Mesothelial cell of epicardium (in vitro differentiated cells): ENCODE data around the gene DDX51. TPM values are rescaled to one million over a fixed set of nuclear protein-coding genes. Genes with fewer than 3 reads are reported as not detected.

Source experiments
- DNase-seq, 2 experiments: peaks; one replicate each; pipeline ENCODE4 v3.0.0; 2021; ENCODE audit warnings: low spot score in 2 of 2; ENCODE audit not compliant: unreplicated experiment in 2 of 2
- H3K27ac Mint-ChIP-seq: 2 replicates; pipeline ENCODE4 v1.8.0; 2021; ENCODE audit warnings: mixed read lengths
- H3K27me3 Mint-ChIP-seq: 2 replicates; pipeline ENCODE4 v1.8.0; 2021; ENCODE audit warnings: low read depth, mixed read lengths
- H3K36me3 Mint-ChIP-seq: 2 replicates; pipeline ENCODE4 v1.8.0; 2021; ENCODE audit warnings: mixed read lengths
- H3K4me1 Mint-ChIP-seq: 2 replicates; pipeline ENCODE4 v1.8.0; 2021; ENCODE audit warnings: mixed read lengths
- H3K4me3 Mint-ChIP-seq: 2 replicates; pipeline ENCODE4 v1.8.0; 2021; ENCODE audit warnings: mild to moderate bottlenecking, moderate library complexity, mixed read lengths
- H3K9me3 Mint-ChIP-seq: 2 replicates; pipeline ENCODE4 v1.8.0; 2021; ENCODE audit warnings: mixed read lengths
- total RNA-seq: library from RNA; stranded (reverse); gene quantifications from 3 replicates; pipeline ENCODE4 v1.2.1, GENCODE V29; 2021
- TF ChIP-seq, protein P1 (sequence below): fragments of 200-600 bp; sonication (generic); IDR thresholded peaks from one replicate; pipeline ENCODE4 v1.5.0; 2021; ENCODE audit warnings: antibody characterized with exemption; ENCODE audit not compliant: unreplicated experiment

DDX51 gene
- total RNA-seq, 1 donor from 2014 or later, result 32.5 TPM

DNA sequence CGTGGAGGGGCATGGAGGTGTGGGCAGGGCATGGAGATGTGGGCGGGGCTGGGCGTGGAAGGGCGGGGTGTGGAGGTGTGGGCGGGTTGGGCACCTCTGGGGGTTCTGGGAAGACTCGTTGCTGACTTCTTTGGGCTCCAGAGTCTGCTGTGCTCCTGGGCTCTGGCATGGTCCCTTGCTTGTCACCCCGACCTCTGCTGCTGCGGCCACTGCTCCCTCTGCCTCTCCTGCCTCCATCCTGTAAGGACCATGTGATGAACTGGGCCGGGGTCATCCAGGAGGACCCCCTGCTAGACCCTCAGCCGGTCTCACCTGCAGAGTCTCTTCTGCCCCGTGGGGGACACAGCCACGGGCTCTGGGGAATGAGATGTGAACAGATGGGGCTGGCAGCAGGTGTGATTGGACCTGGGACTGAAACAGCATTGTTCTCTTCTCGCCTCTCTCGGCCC lies 15.5 kb upstream of the DDX51 start:
- TF ChIP-seq, protein P1, sequence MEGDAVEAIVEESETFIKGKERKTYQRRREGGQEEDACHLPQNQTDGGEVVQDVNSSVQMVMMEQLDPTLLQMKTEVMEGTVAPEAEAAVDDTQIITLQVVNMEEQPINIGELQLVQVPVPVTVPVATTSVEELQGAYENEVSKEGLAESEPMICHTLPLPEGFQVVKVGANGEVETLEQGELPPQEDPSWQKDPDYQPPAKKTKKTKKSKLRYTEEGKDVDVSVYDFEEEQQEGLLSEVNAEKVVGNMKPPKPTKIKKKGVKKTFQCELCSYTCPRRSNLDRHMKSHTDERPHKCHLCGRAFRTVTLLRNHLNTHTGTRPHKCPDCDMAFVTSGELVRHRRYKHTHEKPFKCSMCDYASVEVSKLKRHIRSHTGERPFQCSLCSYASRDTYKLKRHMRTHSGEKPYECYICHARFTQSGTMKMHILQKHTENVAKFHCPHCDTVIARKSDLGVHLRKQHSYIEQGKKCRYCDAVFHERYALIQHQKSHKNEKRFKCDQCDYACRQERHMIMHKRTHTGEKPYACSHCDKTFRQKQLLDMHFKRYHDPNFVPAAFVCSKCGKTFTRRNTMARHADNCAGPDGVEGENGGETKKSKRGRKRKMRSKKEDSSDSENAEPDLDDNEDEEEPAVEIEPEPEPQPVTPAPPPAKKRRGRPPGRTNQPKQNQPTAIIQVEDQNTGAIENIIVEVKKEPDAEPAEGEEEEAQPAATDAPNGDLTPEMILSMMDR, result no peak
- peaks cover 22% of the 10 kb centered on the region for H3K27me3 Mint-ChIP-seq
- DNase-seq, result peak in 1 of 2 experiments; percentile 11
- H3K27ac Mint-ChIP-seq, result no peak overlapping the region
- H3K4me3 Mint-ChIP-seq, result no peak overlapping the region
- H3K9me3 Mint-ChIP-seq, result no peaks in the 10 kb centered on the region
- no peaks in the 10 kb centered on the region for H3K36me3 Mint-ChIP-seq
- H3K4me1 Mint-ChIP-seq, result no peaks in the 10 kb centered on the region

GRCh38 chr12:132158677-132159554 lies 14.8 kb upstream of the DDX51 start:
- Mint-ChIP-seq H3K9me3 (no peaks in the 10 kb centered on the region), H3K27ac (no peak overlapping the region), H3K4me1 (no peaks in the 10 kb centered on the region), H3K36me3 (no peaks in the 10 kb centered on the region), H3K27me3 (peaks cover 16% of the 10 kb centered on the region), H3K4me3 (no peak overlapping the region)
- DNase-seq, result peak in 1 of 2 experiments; percentile 19
- TF ChIP-seq, protein P1, result no peak

- Mint-ChIP-seq H3K36me3 (no peaks in the 10 kb centered on the region), H3K4me3 (no peak overlapping the region), H3K27ac (no peak overlapping the region), H3K4me1 (no peaks in the 10 kb centered on the region), H3K9me3 (no peaks in the 10 kb centered on the region), H3K27me3 (peaks cover 9% of the 10 kb centered on the region)
- DNase-seq, result no peak
- TF ChIP-seq, protein P1, result no peak
These were observed 13.8 kb upstream of the DDX51 start for GRCh38 chr12:132157733-132158409.

- H3K27me3 Mint-ChIP-seq, result peaks cover 3% of the 10 kb centered on the region
- no peaks in the 10 kb centered on the region for H3K36me3 Mint-ChIP-seq
- H3K4me1 Mint-ChIP-seq, result no peaks in the 10 kb centered on the region
- no peak overlapping the region for H3K27ac Mint-ChIP-seq
- DNase-seq, result no peak
- H3K9me3 Mint-ChIP-seq, result no peaks in the 10 kb centered on the region
- no peak overlapping the region for H3K4me3 Mint-ChIP-seq
- TF ChIP-seq, protein P1, result no peak
These were observed 12.6 kb upstream of the DDX51 start for GRCh38 chr12:132156573-132157325.

- no peak overlapping the region for H3K27ac Mint-ChIP-seq
- no peaks in the 10 kb centered on the region for H3K36me3 Mint-ChIP-seq
- H3K4me3 Mint-ChIP-seq, result no peak overlapping the region
- DNase-seq, result no peak
- H3K4me1 Mint-ChIP-seq, result no peaks in the 10 kb centered on the region
- TF ChIP-seq, protein P1, result no peak
- no peaks in the 10 kb centered on the region for H3K9me3 Mint-ChIP-seq
- peaks cover 3% of the 10 kb centered on the region for H3K27me3 Mint-ChIP-seq
These were observed 11.9 kb upstream of the DDX51 start for GRCh38 chr12:132155771-132156572.
